Omental fat pad (tissue), 4 donors: Measurements from ENCODE around the gene TLK2. TPM values are rescaled to one million over a fixed set of nuclear protein-coding genes. Genes with fewer than 3 reads are reported as not detected.
"Not testable (repeated sequence)": the region's sequence is repeated elsewhere in the genome, so short reads cannot be mapped to it uniquely, and the experiment has no call there.

Experiments used
- ATAC-seq: fragments of 150-250 bp; one replicate; pipeline ENCODE4 v1.9.1; 2016; ENCODE audit warnings: mild to moderate bottlenecking, moderate library complexity; ENCODE audit not compliant: low FRiP score
- DNase-seq: peaks from one replicate; pipeline ENCODE4 v3.0.0-alpha.2; 2019; ENCODE audit warnings: low spot score
- CTCF ChIP-seq, 3 donors: fragments of 450-650 bp; IDR thresholded peaks; one replicate each; pipeline ENCODE4 v1.5.1; 2016 to 2017; ENCODE audit warnings: antibody characterized with exemption in 3 of 3, mild to moderate bottlenecking in 3 of 3, moderate library complexity in 2 of 3
- total RNA-seq, 4 donors: library from RNA; depleted of rRNA; stranded (reverse); fragments of >200 nt; gene quantifications; one replicate each; pipeline ENCODE4 v1.1.0, GENCODE V29; 2016

TLK2 gene
- total RNA-seq, 4 donors from 2014 or later = 28.2 to 40.2 (median 35.1) TPM

- DNase-seq = not testable (repeated sequence)
These were observed 42.7 kb downstream of the TLK2 start for GRCh38 chr17:62521295-62521694.

GRCh38 chr17:62524077-62524476 lies 45.5 kb downstream of the TLK2 start:
- not testable (repeated sequence) for DNase-seq, ATAC-seq

More at GRCh38 chr17:62521295-62521694, 42.7 kb downstream of the TLK2 start:
- ATAC-seq = not testable (repeated sequence)

- not testable (repeated sequence) for DNase-seq, ATAC-seq
These were observed 46.7 kb downstream of the TLK2 start for GRCh38 chr17:62525317-62525716.

- not testable (repeated sequence) for ATAC-seq, DNase-seq
These were observed 52.3 kb downstream of the TLK2 start for GRCh38 chr17:62530936-62531335.

GRCh38 chr17:62536557-62536956 lies 57.9 kb downstream of the TLK2 start:
- ATAC-seq = not testable (repeated sequence)

GRCh38 chr17:62541073-62541472 lies 62.4 kb downstream of the TLK2 start:
- not testable (repeated sequence) for ATAC-seq, DNase-seq

More at GRCh38 chr17:62536557-62536956, 57.9 kb downstream of the TLK2 start:
- not testable (repeated sequence) for DNase-seq

GRCh38 chr17:62543278-62543775 lies 64.7 kb downstream of the TLK2 start:
- not testable (repeated sequence) for DNase-seq, ATAC-seq

GRCh38 chr17:62546066-62546465 lies 67.4 kb downstream of the TLK2 start:
- DNase-seq, ATAC-seq: not testable (repeated sequence)

GRCh38 chr17:62552851-62553659 lies 74.4 kb downstream of the TLK2 start:
- not testable (repeated sequence) for DNase-seq
- ATAC-seq = peak; percentile 71

GRCh38 chr17:62557532-62557931 lies 78.9 kb downstream of the TLK2 start:
- not testable (repeated sequence) for DNase-seq, ATAC-seq

GRCh38 chr17:62558941-62559340 lies 80.3 kb downstream of the TLK2 start:
- not testable (repeated sequence) for DNase-seq, ATAC-seq

GRCh38 chr17:62560971-62561370 lies 82.3 kb downstream of the TLK2 start:
- DNase-seq, ATAC-seq: not testable (repeated sequence)

GRCh38 chr17:62562656-62563055 lies 84.0 kb downstream of the TLK2 start:
- DNase-seq (no peak), ATAC-seq (no peak)
- no peak for TF ChIP-seq CTCF (IDR thresholded peaks at IDR 0.05)

- ATAC-seq = no peak
- DNase-seq = no peak
- TF ChIP-seq CTCF (IDR thresholded peaks at IDR 0.05) = no peak
These were observed 87.2 kb downstream of the TLK2 start for GRCh38 chr17:62565817-62566216.
